NCI-H1105 (cell line): ENCODE results near the gene TFB1M.
"Not testable (repeated sequence)": the region's sequence is repeated elsewhere in the genome, so short reads cannot be mapped to it uniquely, and the experiment has no call there.

ENCODE experiments used
- DNase-seq: peaks from one replicate; lab custom pipeline; 2025; lab: John Stamatoyannopoulos, UW

Gene TFB1M

GRCh38 chr6:155314092-155314772, at the start of gene TFB1M:
TFB1M (minus strand) TSS chr6:155314484; CDS start chr6:155314428, 56 bp downstream.
- DNase-seq, result peak; percentile 100

- DNase-seq, result not testable (repeated sequence)
Observed at GRCh38 chr6:155364021-155364420, 49.7 kb upstream of the TFB1M start.

GRCh38 chr6:155362968-155363632, 48.8 kb upstream of the TFB1M start:
- DNase-seq, result not testable (repeated sequence)

- no peak for DNase-seq
Observed at GRCh38 chr6:155354167-155354566, 39.9 kb upstream of the TFB1M start.

- no peak for DNase-seq
Observed at GRCh38 chr6:155352811-155353210, 38.5 kb upstream of the TFB1M start.

GRCh38 chr6:155352130-155352420, 37.8 kb upstream of the TFB1M start:
- DNase-seq, result no peak

GRCh38 chr6:155351273-155352129, 37.2 kb upstream of the TFB1M start:
- DNase-seq, result no peak

GRCh38 chr6:155349956-155350355, 35.7 kb upstream of the TFB1M start:
- no peak for DNase-seq

- DNase-seq, result no peak
Observed at GRCh38 chr6:155349129-155349528, 34.8 kb upstream of the TFB1M start.

- DNase-seq, result no peak
Observed at GRCh38 chr6:155347800-155348199, 33.5 kb upstream of the TFB1M start.

GRCh38 chr6:155346957-155347356, 32.7 kb upstream of the TFB1M start:
- DNase-seq, result no peak

GRCh38 chr6:155344341-155345006, 30.2 kb upstream of the TFB1M start:
- no peak for DNase-seq

GRCh38 chr6:155341130-155341828, 27.0 kb upstream of the TFB1M start:
- DNase-seq, result no peak

GRCh38 chr6:155340464-155341129, 26.3 kb upstream of the TFB1M start:
- DNase-seq, result no peak

- not testable (repeated sequence) for DNase-seq
Observed at GRCh38 chr6:155339929-155340328, 25.6 kb upstream of the TFB1M start.

- not testable (repeated sequence) for DNase-seq
Observed at GRCh38 chr6:155338237-155338636, 24.0 kb upstream of the TFB1M start.

GRCh38 chr6:155335265-155335664, 21.0 kb upstream of the TFB1M start:
- no peak for DNase-seq

- DNase-seq, result not testable (repeated sequence)
Observed at GRCh38 chr6:155334073-155334472, 19.8 kb upstream of the TFB1M start.

GRCh38 chr6:155333414-155333813, 19.1 kb upstream of the TFB1M start:
- DNase-seq, result no peak

GRCh38 chr6:155330922-155331321, 16.6 kb upstream of the TFB1M start:
- no peak for DNase-seq

GRCh38 chr6:155330133-155330734, 15.9 kb upstream of the TFB1M start:
- no peak for DNase-seq
